Measurements from ENCODE around the gene CSHL1.

CSHL1 gene

GRCh38 chr17:63945784-63946439, 34.9 kb upstream of the CSHL1 start:
- TF ChIP-seq POLR2A (IDR thresholded peaks at IDR 0.05; ENCODE audit: low read length) (no peak), GATA1 (IDR thresholded peaks at IDR 0.05; ENCODE audit: low read depth, low read length) (no peak)
- DNase-seq = no peak

GRCh38 chr17:63944736-63945499, 33.9 kb upstream of the CSHL1 start:
- TF ChIP-seq GATA1 (IDR thresholded peaks at IDR 0.05; ENCODE audit: low read depth, low read length) (no peak), POLR2A (IDR thresholded peaks at IDR 0.05; ENCODE audit: low read length) (no peak)
- DNase-seq = no peak

- DNase-seq = no peak
- TF ChIP-seq POLR2A (IDR thresholded peaks at IDR 0.05; ENCODE audit: low read length) = no peak
- TF ChIP-seq GATA1 (IDR thresholded peaks at IDR 0.05; ENCODE audit: low read depth, low read length) = no peak
Observed at GRCh38 chr17:63943745-63944144, 32.7 kb upstream of the CSHL1 start.

- no peak for DNase-seq
- TF ChIP-seq POLR2A (IDR thresholded peaks at IDR 0.05; ENCODE audit: low read length) (no peak), GATA1 (IDR thresholded peaks at IDR 0.05; ENCODE audit: low read depth, low read length) (no peak)
Observed at GRCh38 chr17:63942309-63942985, 31.4 kb upstream of the CSHL1 start.

GRCh38 chr17:63941751-63942150, 30.7 kb upstream of the CSHL1 start:
- no peak for TF ChIP-seq GATA1 (IDR thresholded peaks at IDR 0.05; ENCODE audit: low read depth, low read length)
- TF ChIP-seq POLR2A (IDR thresholded peaks at IDR 0.05; ENCODE audit: low read length) = no peak

GRCh38 chr17:63941162-63941561, 30.1 kb upstream of the CSHL1 start:
- DNase-seq = no peak
- TF ChIP-seq POLR2A (IDR thresholded peaks at IDR 0.05; ENCODE audit: low read length) = no peak
- no peak for TF ChIP-seq GATA1 (IDR thresholded peaks at IDR 0.05; ENCODE audit: low read depth, low read length)

More at GRCh38 chr17:63941751-63942150, 30.7 kb upstream of the CSHL1 start:
- DNase-seq = no peak

GRCh38 chr17:63940584-63940983, 29.5 kb upstream of the CSHL1 start:
- no peak for TF ChIP-seq POLR2A (IDR thresholded peaks at IDR 0.05; ENCODE audit: low read length)
- TF ChIP-seq GATA1 (IDR thresholded peaks at IDR 0.05; ENCODE audit: low read depth, low read length) = no peak
- DNase-seq = no peak

GRCh38 chr17:63939884-63940283, 28.8 kb upstream of the CSHL1 start:
- no peak for DNase-seq
- TF ChIP-seq POLR2A (IDR thresholded peaks at IDR 0.05; ENCODE audit: low read length) = no peak
- no peak for TF ChIP-seq GATA1 (IDR thresholded peaks at IDR 0.05; ENCODE audit: low read depth, low read length)

GRCh38 chr17:63939401-63939800, 28.3 kb upstream of the CSHL1 start:
- TF ChIP-seq POLR2A (IDR thresholded peaks at IDR 0.05; ENCODE audit: low read length) (no peak), GATA1 (IDR thresholded peaks at IDR 0.05; ENCODE audit: low read depth, low read length) (no peak)
- DNase-seq = no peak

GRCh38 chr17:63937920-63938319, 26.9 kb upstream of the CSHL1 start:
- no peak for DNase-seq
- no peak for TF ChIP-seq GATA1 (IDR thresholded peaks at IDR 0.05; ENCODE audit: low read depth, low read length)
- TF ChIP-seq POLR2A (IDR thresholded peaks at IDR 0.05; ENCODE audit: low read length) = no peak

GRCh38 chr17:63937319-63937718, 26.3 kb upstream of the CSHL1 start:
- no peak for TF ChIP-seq POLR2A (IDR thresholded peaks at IDR 0.05; ENCODE audit: low read length)
- no peak for TF ChIP-seq GATA1 (IDR thresholded peaks at IDR 0.05; ENCODE audit: low read depth, low read length)
- DNase-seq = no peak

- DNase-seq = no peak
- no peak for TF ChIP-seq GATA1 (IDR thresholded peaks at IDR 0.05; ENCODE audit: low read depth, low read length)
- TF ChIP-seq POLR2A (IDR thresholded peaks at IDR 0.05; ENCODE audit: low read length) = no peak
Observed at GRCh38 chr17:63934183-63935112, 23.4 kb upstream of the CSHL1 start.

GRCh38 chr17:63933598-63933997, 22.5 kb upstream of the CSHL1 start:
- DNase-seq = no peak
- no peak for TF ChIP-seq GATA1 (IDR thresholded peaks at IDR 0.05; ENCODE audit: low read depth, low read length)
- TF ChIP-seq POLR2A (IDR thresholded peaks at IDR 0.05; ENCODE audit: low read length) = no peak

All from erythroblast (primary cell).